Activated B cell treated with CpG ODN at 0.5 μM for 24 hours (primary cell): ENCODE data around the gene GBGT1. TPM values are rescaled to one million over a fixed set of nuclear protein-coding genes. Genes with fewer than 3 reads are reported as not detected.
A peak's percentile ranks its signal among the peaks of the same experiment; 100 is the strongest.

Experiments
- ATAC-seq: fragments of 200-7000 bp; cut with Tn5 transposase; one replicate; pipeline ENCODE4 v1.10.0; 2021; ENCODE audit warnings: low read depth, mild to moderate bottlenecking, moderate library complexity
- CTCF ChIA-PET: fragments of 350-600 bp; sonication (Branson Sonifier 250); formaldehyde crosslinking; loops from one replicate; lab custom pipeline; 2021; ENCODE audit warnings: antibody characterized with exemption; lab: Charles Lee
- POLR2A ChIA-PET: fragments of 350-600 bp; sonication (Branson Sonifier 250); formaldehyde crosslinking; loops from one replicate; lab custom pipeline; 2021; ENCODE audit warnings: antibody characterized with exemption; lab: Charles Lee
- DNase-seq: peaks from one replicate; pipeline ENCODE4 v3.0.0; 2022
- H3K27ac Mint-ChIP-seq: one replicate; pipeline ENCODE4 v1.8.0; 2020; ENCODE audit warnings: mixed read lengths
- H3K27me3 Mint-ChIP-seq: one replicate; pipeline ENCODE4 v1.8.0; 2021; ENCODE audit warnings: mixed read lengths
- H3K36me3 Mint-ChIP-seq: one replicate; pipeline ENCODE4 v1.8.0; 2021; ENCODE audit warnings: low read depth, mixed read lengths
- H3K4me1 Mint-ChIP-seq: one replicate; pipeline ENCODE4 v1.8.0; 2021; ENCODE audit warnings: mixed read lengths
- H3K4me3 Mint-ChIP-seq: one replicate; pipeline ENCODE4 v1.8.0; 2020; ENCODE audit warnings: mild to moderate bottlenecking, mixed read lengths
- H3K9me3 Mint-ChIP-seq: one replicate; pipeline ENCODE4 v1.8.0; 2020; ENCODE audit warnings: mixed read lengths
- intact Hi-C: fragments of 100-400 bp; cut with micrococcal nuclease; formaldehyde crosslinking; loops from one replicate; pipeline ENCODE4 v1.15.1; 2024
- total RNA-seq: library from RNA; stranded (reverse); gene quantifications from 2 replicates; pipeline ENCODE4 v1.2.3, GENCODE V29; 2022
- TF ChIP-seq, protein P1 (sequence below): fragments of 200-600 bp; IDR thresholded peaks from one replicate; pipeline ENCODE4 v1.8.0; 2022; ENCODE audit warnings: antibody characterized with exemption, mild to moderate bottlenecking

Gene GBGT1
- total RNA-seq, 1 donor from 2014 or later: 49.5 TPM

DNA sequence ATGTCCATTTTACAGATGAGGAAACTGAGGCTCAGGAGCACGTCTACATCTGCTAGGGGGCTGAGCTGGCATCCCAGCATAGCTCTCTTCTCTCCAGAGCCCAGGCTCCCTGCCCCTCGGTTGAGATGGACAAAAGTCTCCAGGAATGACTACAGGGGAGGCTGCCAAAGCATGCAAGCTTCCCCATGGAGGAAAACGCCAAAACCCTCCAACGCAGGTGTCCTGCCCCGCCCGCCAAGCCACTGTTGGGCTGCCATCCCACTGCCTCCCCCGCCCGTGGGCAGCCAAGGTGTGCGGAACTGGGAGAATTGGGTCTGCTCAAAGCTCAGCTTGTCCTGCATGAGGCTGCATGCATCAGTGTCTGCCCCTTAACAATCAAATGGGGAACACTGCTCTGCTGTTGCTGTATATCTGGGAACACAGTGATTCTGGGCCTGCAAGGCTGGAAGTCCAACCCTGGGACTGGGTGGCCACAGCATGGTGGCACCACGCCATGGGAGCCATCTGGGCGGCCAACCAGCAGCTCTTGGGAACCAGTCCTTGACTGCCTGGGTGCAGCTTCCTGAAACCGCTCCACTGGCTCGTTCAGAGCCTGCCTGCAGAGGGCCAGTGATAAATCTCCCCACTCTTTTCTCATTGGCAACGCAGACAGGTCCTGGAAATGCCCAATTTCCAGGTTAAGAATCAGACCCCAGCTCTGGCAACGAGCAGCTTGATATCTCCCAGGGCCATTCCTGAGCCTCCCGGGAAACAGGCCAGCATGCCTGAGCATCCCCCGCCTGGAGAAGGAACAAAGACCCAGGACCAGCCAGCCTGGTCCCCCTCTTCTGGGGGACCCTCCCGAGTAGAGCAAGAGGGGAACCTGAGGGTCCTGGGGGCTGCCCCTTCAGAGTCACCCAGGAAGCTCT lies 46.2 kb downstream of the GBGT1 start:
- Mint-ChIP-seq H3K27me3 (no peaks in the 10 kb centered on the region), H3K36me3 (peaks cover 3% of the 10 kb centered on the region), H3K4me3 (no peak overlapping the region), H3K9me3 (no peaks in the 10 kb centered on the region), H3K4me1 (peaks cover 77% of the 10 kb centered on the region), H3K27ac (peak overlapping the region; percentile 24)
- ATAC-seq: no peak
- TF ChIP-seq, protein P1, sequence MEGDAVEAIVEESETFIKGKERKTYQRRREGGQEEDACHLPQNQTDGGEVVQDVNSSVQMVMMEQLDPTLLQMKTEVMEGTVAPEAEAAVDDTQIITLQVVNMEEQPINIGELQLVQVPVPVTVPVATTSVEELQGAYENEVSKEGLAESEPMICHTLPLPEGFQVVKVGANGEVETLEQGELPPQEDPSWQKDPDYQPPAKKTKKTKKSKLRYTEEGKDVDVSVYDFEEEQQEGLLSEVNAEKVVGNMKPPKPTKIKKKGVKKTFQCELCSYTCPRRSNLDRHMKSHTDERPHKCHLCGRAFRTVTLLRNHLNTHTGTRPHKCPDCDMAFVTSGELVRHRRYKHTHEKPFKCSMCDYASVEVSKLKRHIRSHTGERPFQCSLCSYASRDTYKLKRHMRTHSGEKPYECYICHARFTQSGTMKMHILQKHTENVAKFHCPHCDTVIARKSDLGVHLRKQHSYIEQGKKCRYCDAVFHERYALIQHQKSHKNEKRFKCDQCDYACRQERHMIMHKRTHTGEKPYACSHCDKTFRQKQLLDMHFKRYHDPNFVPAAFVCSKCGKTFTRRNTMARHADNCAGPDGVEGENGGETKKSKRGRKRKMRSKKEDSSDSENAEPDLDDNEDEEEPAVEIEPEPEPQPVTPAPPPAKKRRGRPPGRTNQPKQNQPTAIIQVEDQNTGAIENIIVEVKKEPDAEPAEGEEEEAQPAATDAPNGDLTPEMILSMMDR: no peak
- ChIA-PET POLR2A (interaction anchor here (0.7 to 8.7 kb wide), 2 partner anchors 29 to 52 kb away, joined by 3 to 89 read pairs; no protein-coding TSS in a partner anchor), CTCF (interaction anchor here (22.0 kb wide), 1 partner anchor 29 kb away, joined by 369 read pairs; no protein-coding TSS in a partner anchor)
- DNase-seq: no peak
- intact Hi-C loops: no loop called here

DNA sequence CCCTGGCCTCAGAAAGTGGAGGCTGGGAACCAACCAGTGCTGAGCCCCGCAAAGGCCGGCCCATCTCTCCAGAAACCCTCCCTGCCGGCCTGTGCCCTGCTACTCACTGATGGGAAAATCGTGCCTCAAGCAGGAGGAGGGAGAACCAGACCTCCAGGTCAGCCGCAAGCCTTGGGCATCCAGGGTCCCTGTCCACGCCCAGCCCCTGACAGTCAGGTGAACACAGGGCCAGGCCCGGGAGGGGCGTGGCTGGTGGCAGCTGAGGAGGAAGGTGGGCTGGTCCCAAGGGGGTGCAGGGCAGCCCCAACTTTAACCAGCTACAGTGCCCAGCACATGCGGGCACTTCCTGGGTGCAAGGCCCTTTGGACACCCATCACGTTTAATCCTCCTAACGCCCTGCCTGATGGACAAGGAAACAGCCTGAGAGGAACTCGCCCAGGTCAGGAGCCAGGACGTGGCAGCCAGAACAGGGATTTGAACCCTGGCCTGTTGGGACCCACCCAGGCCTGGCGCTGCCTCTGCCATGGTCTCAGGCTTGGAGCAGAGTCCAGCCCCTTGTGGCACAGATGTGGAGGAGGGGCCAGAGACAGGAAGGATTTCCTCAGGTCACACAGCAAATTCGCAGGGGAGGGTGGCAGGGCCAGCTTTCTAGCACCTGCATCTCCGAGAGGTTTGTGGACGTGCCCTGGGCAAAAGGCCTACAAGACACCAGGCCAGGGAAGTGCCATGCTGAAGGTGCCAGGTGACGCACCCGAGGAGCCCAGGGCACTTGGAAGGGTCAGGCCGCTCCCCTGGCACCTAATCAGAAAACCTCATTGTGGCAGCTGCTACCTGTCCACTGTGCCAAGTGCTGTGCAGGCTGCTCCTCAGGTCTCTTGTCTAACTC lies 47.1 kb downstream of the GBGT1 start:
- no peak for ATAC-seq
- peak overlapping the region; percentile 46 for H3K27ac Mint-ChIP-seq
- no peaks in the 10 kb centered on the region for H3K9me3 Mint-ChIP-seq
- no peaks in the 10 kb centered on the region for H3K27me3 Mint-ChIP-seq
- ChIA-PET CTCF (interaction anchor here (1.2 to 22.0 kb wide), 2 partner anchors 15 to 30 kb away, joined by 5 to 369 read pairs; no protein-coding TSS in a partner anchor), POLR2A (interaction anchor here (0.7 to 8.7 kb wide), 5 partner anchors 14 to 86 kb away, joined by 3 to 89 read pairs (median 6); partner anchors contain the start of gene GTF3C5)
- H3K4me3 Mint-ChIP-seq: peak overlapping the region; percentile 50
- intact Hi-C loops: no loop called here
- TF ChIP-seq, protein P1: no peak
- no peak for DNase-seq
- peaks cover 78% of the 10 kb centered on the region for H3K4me1 Mint-ChIP-seq
- peaks cover 4% of the 10 kb centered on the region for H3K36me3 Mint-ChIP-seq

DNA sequence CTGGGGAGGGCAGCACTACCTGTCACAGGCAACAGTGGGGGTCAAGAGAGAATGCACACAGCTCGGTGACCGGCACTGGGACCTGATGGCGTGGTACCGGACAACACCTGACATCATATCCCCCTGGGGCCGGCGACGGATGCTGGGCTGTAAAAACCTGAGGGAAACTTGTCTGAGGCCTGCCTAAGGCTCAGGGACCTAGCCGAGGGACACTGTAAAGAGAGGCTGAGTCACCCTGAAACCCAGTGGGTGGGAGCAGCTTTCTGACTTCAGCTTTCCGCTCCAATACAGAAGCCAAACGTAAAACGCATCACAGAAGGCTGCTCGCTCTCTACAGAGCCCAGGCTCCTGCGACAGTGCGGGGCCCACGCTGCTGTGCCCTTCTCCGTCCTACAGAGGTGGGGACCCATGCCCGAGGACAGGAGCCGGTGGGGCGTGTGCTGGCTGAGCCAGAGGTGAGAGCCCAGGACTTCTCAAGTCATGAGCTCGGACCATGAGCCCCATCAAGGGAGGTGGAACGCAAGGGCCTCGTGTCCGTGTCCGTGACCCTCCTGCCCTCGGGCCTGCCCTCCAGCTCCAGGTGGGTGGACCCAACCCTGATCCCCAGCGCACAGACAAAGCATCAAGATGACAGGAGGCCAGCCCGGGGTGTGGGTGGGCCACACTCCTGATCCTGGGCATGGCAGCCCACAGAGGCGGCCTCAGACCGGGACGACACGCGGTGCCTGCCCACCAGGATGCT lies 47.9 kb downstream of the GBGT1 start:
- peaks cover 75% of the 10 kb centered on the region for H3K4me1 Mint-ChIP-seq
- POLR2A ChIA-PET: interaction anchor here (0.9 to 8.7 kb wide), 7 partner anchors 10 to 232 kb away, joined by 3 to 89 read pairs (median 4); partner anchors contain the start of genes GTF3C5, MED22 and RPL7A
- CTCF ChIA-PET: interaction anchor here (1.2 to 22.0 kb wide), 3 partner anchors 12 to 30 kb away, joined by 4 to 369 read pairs (median 5); no protein-coding TSS in a partner anchor
- peaks cover 5% of the 10 kb centered on the region for H3K36me3 Mint-ChIP-seq
- peak overlapping the region; percentile 83 for H3K27ac Mint-ChIP-seq
- peak overlapping the region; percentile 61 for H3K4me3 Mint-ChIP-seq
- no peaks in the 10 kb centered on the region for H3K27me3 Mint-ChIP-seq
- no peaks in the 10 kb centered on the region for H3K9me3 Mint-ChIP-seq
- intact Hi-C loops: loop anchor here (1.0 to 2.0 kb wide), 2 partner anchors 17 to 29 kb away; no protein-coding TSS in a partner anchor
- ATAC-seq: peak; percentile 80
- TF ChIP-seq, protein P1: no peak
- DNase-seq: no peak

DNA sequence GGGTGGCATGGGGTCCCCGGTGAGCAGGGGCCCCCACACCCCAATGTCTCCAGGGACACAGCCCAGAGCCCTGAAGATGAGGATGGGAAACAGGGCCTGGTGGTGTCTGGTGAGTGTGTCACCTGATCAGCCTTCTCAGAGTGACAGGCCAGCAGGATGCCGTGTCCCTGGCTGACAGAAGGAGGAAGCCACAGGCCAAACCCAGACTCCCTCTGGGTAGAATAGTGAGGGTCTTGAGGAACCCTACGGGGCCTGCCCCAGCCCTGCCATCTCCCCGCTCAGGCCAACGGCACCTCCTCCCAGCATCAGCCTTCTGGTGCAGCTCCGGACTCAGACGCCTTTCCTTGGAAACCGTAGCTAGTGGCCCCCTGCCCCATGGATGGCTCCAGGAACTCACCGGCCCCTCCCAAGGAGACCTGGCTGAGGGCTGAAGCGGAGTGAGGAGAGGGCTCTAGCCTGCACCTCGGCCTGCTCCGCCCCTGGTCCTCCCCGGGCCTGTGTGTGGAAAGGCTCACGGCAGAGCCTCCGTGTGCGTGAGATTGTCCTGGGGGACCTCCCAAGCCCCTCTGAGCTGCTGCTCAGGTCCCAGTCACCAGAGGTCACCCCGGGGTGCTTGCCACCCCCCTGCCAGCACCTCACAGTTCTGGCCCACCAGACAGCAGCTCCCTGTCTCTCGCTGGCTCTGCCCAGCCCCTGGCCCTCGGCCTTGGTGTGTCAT lies 48.7 kb downstream of the GBGT1 start:
- peak overlapping the region; percentile 83 for H3K27ac Mint-ChIP-seq
- H3K4me3 Mint-ChIP-seq: peak overlapping the region; percentile 61
- H3K4me1 Mint-ChIP-seq: peaks cover 69% of the 10 kb centered on the region
- TF ChIP-seq, protein P1: no peak
- peak; percentile 7 for ATAC-seq
- intact Hi-C loops: loop anchor here (1.0 to 2.0 kb wide), 2 partner anchors 18 to 29 kb away; no protein-coding TSS in a partner anchor
- H3K27me3 Mint-ChIP-seq: no peaks in the 10 kb centered on the region
- H3K9me3 Mint-ChIP-seq: no peaks in the 10 kb centered on the region
- DNase-seq: no peak
- peaks cover 9% of the 10 kb centered on the region for H3K36me3 Mint-ChIP-seq
- ChIA-PET POLR2A (interaction anchor here (0.8 to 8.7 kb wide), 9 partner anchors 9 to 233 kb away, joined by 3 to 89 read pairs (median 4); partner anchors contain the start of genes GTF3C5, MED22 and RPL7A), CTCF (interaction anchor here (1.1 to 22.0 kb wide), 4 partner anchors 11 to 31 kb away, joined by 3 to 369 read pairs (median 4); no protein-coding TSS in a partner anchor)
